CD4-positive, alpha-beta T cell treated with Interleukin-17A for 4 hours (primary cell): ENCODE data around the gene FAM107B.
"Not testable (repeated sequence)": the region's sequence is repeated elsewhere in the genome, so short reads cannot be mapped to it uniquely, and the experiment has no call there.

Source experiments
- DNase-seq: peaks from one replicate; pipeline ENCODE4 v3.0.0-alpha.2; 2020; ENCODE audit warnings: mixed read lengths

The FAM107B gene

DNA sequence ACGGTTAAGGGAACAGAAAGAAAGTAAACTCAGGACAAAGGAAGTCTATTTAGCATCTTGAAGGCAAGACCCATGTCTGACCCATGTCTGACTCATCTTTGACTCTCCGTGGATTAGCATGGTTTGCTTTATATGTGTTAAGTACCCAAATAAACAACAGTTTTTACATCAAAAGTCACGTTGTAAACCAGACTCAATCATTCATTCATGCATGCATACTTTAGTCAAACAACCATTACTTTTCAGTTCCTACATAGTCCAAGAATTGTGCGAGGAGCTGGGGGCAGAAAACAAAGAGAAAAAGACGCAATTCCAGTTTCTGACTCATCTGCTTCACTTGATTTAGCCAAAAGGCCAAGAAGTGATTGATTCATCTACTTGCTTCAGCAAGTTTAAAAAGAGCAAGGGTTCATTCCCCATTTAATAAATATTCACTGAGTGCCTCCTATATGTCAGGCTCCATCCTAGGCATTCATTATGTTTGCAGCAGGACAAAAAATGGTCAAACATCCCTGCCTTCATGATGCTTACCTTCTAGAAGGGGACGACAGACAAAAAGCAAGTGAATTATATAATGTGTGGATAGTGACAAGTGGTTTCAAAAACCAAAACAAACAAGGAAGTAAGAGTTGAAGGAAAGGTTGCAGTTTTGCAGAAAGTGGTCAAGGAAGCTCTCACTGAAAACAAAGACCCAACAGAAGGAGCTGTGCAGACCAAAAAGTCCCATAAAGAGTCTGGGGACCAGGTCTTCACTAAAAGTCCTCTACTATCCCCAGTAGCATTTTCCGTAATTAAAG is 116.2 kb downstream of the FAM107B start:
- no peak for DNase-seq

DNA sequence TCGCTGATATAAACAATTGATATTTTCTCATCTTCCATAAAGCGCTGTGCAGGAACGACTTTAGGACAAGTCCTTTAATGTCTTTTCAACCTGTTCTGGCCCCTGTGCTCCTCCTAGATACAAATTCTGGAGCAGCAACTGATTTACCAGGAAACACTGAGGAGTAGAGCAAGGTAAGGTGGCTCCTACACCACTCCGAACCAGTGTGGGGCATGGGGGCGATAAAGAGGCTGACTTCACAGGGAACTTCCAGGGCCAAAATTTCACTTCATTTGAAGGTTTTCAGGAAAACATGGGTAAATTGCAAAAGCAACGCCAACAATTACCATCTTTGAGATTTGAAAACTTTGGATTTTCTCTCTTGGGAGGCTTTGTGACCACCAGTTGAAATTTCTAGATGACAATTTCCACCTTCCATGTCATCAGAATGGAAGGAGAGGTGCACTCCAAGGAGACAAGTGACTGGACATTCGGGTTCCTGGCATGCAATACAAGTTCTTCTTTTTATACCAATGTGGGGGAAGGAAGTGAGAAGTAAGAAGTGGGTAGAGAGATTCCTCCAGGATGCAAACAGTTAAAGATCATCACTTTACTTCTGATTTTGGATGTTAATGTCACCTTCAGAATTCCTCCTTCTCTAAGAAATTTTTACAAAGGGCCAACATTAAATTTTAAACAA is 118.5 kb downstream of the FAM107B start:
- DNase-seq: no peak

DNA sequence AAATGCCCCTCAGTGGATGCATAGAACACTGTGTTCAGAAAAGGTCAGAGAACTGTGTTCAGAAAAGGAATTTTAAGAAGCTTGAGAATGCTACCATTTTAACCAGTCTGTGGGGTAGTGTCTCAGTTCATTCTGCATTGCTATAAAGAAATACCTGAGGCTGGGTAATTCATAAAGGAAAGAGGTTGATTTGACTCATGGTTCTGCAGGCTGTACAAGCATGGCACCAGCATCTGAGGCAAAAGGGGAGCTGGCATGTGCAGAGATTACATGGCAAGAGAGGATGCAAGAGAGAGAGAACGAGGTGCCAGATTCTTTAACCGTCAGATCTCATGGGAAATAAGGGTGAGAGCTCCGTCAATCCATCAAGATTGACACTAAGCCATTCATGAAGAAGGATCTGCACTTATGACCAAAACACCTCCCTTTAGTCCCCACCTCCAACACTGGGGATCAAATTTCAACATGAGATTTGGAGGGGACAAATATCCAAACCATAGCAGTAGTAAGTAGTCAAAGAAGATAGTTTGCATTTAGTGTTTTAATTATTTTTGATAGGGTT is 119.8 kb downstream of the FAM107B start:
- no peak for DNase-seq

DNA sequence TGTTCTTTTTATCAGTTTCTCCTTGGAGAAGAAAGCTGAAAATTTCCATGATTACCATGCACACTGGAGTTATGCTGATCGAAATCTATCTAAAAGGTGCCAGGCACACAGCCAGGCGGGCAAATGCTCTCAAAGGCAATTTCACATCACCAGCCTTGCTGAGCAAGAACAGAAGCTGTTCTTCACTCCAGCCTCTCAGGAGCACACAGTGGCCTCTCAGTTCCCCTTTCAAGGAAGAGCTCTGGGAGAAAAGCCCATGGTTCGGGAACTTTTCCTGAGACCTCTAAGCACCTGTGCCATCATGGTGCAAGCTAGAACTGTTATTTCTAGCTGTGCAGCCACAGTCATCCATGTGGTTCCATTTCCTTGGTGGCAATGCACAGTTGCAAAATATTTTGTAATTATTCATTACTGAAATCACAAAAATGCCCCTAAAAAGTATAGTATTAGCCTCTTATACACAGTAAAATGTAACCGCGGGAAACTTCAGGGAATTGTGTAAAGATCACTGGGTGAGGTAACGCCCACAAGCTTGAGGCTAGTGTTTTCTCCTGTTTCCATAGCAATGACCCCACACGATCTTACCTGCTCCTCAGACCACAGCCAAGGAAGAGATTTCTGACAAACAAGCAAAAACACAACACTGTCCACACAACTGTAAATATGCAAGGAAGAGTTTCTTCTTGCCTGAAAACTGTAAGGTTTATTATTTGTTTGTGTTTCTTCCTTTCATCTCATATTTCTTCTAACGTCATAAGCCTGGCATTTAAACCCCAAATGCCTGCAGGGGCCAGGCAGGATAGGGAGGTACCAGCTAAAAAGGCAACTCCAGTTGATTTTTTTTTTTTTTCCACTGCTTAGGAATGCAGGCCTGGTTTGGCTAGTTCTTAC is 121.2 kb downstream of the FAM107B start:
- peak; percentile 31 for DNase-seq

DNA sequence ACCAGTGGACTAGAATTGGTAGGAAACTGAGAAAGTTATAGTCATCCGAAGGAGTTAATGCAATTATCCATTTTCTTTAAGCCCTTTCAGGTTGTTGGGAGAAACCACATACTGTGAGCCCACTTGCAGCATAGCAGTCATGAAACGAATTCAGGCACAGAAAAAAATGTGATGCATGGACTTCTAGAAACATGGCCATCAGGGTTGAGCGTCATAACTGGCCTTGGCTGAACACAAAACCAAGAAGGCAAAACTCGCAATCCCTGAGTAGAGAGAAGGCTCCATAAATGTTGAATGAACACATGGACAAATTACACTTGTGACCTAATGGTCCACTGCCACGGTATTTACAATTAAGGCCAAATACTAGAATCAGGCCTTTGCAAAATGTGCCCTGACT is 121.9 kb downstream of the FAM107B start:
- no peak for DNase-seq

DNA sequence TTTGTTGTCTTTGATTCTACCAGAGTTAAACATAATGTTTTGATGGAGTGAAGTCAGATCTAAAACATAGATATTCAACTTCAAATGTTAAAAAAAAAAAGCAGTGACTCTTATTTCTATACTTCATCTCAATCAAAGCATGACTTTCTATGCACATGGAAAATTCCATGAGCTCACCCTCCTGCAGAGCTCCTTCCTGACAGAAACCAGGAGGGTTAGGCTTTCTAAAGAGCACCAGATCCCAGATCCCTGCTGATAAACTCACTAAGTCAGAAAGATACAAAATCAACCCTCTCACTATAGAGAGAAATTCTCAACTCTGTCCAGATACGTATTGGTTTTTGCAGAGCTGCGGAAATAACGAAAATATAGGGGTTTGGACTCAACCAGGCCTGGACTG is 122.6 kb downstream of the FAM107B start:
- DNase-seq: no peak

DNA sequence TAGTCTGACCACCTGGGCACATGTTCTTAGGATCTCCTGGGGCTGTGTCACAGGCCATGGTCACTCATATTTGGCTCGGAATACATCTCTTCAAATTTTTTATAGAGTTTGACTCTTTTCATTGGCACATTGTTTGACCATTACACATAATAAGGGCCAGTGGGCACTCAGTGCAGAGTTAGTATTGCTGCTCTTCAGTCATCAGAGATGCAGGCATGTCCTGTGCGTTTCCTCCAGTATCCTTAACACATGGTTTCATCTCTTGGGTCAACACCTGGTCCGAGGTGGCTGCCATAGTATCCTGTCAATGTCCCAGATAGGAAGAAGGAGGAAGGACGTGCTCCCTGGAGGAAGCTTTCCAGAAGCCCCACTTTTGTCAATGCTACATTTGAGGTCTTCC is 125.0 kb downstream of the FAM107B start:
- DNase-seq: no peak

DNA sequence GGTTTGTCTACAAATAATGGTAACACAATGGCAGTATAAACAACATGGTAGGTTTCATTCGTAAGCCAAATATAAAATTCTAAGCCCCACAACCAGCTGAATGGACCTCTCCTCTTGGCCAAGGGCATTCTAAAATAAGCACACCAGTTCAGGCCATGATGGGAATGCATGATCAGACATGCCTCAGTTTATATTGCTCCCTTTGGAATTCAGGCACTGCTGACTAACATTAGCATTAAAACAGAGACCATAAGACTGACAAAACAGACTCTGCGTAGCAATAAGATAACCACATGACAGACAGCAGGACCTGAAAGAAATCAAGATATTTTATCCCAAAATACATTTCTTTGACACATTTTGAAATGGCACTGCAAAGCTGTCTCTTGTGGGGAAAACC is 125.8 kb downstream of the FAM107B start:
- DNase-seq: no peak

DNA sequence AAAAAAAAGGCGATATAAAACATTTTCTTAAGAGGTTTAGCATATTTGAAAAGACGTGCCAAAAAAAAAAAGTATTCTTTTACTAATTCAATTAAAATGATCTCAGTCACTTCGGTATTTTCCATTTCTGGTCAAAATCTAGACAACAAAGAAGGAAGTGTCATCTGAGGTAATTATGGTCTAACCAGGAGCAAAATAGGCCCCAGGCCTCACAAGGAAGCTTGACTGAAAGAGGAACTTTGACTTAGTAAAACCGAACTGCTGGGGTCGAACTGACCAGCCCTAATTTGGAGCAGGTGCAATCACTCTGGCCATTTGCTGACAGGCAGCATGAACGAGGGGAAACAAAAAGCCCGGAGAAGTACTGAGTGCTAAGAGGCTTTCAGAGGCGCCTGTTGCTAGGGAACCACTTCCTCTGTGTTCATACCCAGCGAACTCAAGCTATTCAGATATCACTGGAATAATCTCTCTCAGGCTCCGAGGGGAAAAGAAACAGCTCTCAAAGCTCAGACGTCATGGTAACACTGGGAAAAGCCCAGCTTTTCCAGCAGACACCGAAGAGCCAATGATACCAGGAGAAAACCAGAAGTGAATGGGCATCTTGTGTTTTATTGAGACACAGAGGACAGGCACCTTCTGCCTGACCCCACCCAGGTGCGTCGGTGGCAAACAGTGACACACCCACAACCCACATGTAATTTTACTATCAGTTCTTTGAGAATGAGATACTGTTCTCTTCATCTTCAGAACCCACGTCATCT is 126.5 kb downstream of the FAM107B start:
- peak; percentile 73 for DNase-seq

DNA sequence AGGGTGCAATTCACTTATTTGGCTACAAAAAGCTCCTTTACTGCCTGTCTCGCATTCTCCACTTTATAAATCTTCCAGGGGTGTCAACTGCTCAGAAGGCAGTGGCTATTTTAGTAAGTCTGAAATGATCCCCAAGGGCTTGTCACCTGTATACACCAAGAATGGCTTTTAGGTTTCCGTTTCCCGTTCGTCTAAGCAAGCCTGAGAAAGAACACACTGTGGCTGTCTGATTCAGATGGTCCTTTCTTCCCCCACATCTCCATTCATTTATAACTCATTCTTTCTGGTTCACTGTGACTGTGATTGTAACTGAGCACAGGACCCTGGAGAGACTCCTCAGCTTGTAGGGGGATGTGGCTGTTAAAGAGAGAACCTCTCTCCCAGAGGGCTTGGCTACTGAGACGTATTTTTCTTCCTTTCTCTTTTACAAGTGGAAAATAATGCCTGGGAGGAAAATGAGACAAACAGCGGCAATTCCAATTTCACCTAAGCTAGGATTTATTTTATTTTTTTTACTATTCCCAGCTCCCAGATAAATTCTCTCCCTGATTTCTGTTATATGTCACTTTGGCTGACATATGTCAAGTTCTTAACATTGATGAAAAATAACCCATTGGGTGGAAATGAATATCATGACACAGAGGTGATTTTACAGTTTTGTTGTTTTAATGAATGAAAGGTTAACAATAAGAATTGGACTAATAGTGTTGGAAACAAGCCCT is 129.3 kb downstream of the FAM107B start:
- no peak for DNase-seq

DNA sequence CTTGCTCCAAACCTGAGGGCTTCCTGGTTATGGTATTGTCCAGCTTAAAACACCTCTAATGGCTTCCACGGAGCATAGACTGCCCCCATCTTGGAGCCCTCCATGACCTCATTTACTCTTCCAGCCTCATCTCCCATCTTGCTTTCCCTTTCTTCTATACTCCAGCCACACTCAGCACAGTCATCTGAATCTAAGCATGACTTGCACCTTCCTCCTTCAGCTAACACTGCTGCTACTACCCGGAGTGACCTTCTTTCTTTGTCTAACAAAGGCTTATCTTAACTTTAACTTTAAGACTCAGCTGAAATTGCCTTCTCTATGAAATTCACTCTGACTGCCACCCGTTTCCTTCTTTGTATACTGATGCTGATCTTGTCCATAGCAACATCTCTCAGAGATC is 135.1 kb downstream of the FAM107B start:
- DNase-seq: no peak

DNA sequence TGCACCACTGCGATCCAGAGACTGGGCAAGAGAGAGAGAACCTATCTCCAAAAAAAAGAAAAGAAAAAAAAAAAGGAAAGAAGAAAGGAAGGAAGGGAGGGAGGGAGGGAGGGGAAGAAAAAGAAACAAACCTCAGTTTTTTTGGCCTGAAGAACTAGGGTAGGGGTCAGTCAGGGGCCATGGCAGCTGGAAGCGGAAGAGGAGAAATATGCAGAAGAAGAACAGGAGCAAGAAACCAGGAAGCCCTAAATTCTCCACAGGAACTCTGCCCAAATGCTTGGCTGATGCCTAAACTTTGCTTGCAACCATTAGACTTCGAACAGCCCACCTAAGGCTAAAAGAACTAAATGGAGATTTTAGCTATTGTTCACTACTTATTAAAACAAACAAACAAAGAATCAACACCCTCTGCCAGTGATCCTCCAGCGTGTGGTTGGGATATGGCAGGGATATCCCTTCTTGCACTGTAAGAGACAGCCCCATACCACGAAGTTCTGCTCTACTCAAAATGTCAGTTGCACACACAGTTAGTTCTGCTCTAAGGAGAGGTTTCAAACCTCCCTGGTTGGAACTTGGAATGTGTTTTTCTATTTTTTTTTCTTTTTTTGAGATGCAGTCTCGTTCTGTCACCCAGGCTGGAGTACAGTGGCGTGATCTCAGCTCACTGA is 139.5 kb downstream of the FAM107B start:
- no peak for DNase-seq

DNA sequence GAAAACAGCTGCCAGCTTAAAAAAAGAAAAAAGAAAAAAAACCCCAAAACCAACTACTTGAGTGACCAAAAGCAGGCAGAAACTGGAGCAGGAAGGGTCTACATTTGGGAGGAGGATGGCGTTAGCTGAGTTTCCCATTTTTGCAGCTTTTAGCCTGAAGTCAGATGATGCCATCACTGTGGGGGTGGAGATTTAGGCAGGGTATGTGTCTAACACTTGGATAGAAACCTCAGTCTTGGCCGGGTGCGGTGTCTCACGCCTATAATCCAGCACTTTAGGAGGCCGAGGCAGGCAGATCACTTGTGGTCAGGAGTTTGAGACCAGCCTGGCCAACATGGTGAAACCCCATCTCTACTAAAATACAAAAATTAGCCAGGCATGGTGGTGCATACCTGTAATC is 140.1 kb downstream of the FAM107B start:
- not testable (repeated sequence) for DNase-seq

DNA sequence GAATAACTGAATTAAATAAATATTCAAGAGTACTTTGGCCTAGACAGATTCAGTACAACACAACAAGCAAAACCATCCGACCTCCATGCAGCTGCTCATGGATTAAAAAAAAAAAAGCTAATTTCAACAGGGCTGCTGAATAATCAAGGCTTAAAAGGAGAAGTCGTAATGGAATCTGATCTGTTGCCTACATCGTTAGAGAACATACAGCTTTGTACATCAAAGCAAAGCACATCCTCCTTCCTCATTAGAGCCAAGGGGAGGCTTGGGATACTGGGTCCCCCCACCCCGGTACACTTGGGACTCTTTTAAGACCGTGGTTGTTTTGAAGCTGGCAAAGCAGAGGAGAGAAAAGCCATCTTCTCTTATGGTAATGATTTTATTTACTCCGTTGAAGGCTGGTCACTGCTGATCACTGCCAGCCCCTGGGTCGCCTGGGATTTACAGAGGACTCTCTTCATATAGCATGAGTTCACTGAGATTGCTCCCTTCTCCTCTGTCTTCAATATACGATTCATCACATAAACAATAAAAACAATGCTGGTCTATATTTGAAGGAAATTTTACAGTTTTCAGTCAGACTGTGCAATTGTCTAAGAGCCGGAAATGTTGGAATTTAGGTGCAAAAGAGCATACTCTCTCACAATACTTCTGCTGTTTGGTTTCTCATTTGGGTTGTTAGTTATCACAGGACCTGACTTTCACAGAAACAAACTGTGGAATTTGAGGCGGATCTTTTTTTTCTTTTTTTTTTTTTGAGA is 148.8 kb downstream of the FAM107B start:
- DNase-seq: no peak

DNA sequence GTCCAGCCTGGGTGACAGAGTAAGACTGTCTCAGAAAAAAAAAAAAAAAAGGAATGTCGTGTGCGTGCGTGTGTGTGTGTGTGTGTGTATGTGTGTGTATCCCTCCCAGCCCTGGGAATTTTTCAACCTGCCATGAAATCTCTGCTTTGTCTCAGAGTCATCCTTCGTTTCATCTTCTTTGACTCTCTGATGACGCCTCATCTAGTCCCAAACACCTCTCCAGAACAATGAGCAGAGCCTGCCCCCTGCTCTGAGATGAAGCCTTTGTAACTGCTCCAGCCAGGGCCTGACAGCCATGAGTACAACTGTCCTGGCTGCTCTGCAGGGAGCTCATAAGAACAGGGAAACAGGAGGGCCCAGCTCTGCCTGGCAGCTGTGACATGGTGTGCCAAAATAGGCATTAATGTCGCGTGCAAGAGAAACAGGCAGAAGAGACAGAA is 149.5 kb downstream of the FAM107B start:
- no peak for DNase-seq

DNA sequence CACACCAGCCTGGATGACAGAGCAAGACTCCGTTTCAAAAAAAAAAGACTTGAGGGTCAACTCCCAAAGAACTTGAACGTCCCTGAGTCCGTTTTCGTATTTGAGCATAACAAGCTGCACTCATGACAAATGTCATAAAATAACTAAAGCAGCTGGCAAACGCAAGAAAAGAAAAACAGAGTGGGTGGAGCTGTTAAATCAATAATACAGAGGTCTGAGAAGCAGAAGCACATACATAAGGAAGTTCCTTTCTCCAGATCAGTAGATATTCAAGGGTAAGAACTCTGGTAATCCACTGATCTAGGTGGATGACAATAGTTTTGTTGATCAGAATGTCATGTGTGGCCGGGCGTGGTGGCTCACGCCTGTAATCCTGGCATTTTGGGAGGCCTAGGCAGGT is 150.1 kb downstream of the FAM107B start:
- DNase-seq: no peak

DNA sequence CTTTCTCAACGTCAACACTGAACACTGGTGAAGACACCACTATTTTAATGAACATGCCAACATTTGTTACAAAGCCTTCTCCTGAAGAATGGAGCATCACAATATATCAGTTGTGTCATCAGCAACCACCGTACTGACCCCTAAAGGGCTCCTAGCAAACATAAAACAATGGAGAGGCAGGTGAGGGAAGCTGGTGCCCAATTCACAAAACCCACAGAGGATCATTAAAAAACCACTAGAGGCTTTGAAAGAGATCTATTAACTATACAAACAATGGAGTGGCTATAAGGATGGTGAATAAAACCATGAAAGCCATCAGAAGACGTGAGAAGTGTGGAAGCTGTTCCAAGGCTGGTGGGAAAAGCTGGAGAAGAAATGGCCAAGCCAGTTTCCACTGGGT is 150.8 kb downstream of the FAM107B start:
- DNase-seq: no peak

DNA sequence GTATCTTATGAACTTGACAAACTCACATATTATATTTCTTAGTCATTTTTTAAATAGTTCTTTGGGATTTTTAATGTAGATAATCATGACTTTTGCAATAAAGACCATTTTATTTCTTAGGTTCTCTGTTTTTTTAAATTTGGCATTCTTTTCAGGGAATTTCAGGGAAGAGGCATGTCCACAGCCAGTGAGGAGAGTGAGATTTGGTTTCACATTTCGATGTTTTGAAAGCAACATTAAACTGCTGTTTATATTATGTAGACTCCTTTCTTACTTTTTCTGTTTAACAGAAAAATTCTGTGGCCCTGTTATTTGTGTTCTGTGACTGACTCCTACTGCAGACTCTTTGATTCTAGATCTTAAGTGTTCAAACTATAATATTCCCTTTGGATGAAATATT is 153.7 kb downstream of the FAM107B start:
- no peak for DNase-seq

DNA sequence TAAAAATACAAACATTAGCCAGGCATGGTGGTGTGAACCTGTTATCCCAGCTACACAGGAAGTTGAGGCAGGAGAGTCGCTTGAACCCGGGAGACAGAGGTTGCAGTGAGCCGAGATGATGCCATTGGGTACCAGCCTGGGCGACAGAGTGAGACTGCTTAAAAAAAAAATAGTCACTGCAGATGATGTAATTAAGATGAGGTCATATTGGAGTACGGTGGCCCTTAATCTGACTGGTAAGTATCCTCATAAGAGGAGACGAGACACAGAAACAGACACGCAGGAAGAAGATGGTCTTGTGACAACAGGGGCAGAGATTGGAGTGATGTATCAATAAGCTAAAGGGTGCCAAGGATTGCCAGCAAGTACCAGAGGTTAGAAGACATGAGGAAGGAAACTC is 156.0 kb downstream of the FAM107B start:
- no peak for DNase-seq

DNA sequence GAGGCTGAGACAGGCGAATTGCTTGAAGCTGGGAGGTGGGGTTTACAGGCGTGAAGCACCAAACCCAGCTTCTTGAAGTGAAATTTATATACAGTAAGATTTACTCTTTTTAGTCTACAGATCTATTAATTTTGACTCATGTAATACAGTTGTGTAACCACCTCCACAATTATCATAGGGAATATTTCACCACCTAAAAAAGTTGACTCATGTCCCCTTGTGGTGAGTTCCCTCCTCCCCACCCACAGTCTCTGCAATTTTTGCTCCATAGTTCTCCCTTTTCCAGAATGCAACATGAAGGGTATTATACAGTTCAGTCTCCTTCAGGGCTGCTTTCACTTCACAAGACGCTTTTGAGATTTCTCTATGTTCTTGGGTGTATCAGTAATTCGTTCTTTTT is 156.8 kb downstream of the FAM107B start:
- no peak for DNase-seq
